ENCODE results near the gene ATP2A2.

DNA sequence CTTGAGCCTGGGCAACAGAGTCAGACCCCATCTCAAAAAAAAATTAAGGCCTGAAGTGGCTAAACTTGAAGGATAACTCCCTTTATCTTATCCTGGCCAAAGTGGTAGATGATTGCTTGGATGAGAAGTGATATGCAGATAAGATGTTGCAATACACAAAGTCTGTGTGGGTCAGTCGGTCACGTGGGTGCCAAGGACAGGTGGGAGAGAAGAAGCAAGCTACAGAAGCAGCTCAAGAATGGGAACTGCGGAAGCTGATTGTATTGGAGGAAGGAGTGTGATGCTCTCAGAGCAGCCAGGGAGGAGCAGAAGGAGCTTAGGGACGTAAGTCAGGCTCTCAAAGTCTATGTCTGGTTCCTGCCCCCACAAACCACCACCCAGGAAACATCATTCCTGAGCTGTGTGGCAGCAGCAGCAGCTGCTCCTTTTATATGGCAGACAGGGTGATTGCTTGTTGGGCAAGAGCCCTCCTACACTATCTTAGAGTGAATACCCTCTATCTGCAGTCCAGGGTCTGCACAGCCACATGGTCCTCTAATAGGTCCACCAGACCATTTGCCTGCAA lies 54.5 kb downstream of the ATP2A2 start:
- TF ChIP-seq, protein P1, sequence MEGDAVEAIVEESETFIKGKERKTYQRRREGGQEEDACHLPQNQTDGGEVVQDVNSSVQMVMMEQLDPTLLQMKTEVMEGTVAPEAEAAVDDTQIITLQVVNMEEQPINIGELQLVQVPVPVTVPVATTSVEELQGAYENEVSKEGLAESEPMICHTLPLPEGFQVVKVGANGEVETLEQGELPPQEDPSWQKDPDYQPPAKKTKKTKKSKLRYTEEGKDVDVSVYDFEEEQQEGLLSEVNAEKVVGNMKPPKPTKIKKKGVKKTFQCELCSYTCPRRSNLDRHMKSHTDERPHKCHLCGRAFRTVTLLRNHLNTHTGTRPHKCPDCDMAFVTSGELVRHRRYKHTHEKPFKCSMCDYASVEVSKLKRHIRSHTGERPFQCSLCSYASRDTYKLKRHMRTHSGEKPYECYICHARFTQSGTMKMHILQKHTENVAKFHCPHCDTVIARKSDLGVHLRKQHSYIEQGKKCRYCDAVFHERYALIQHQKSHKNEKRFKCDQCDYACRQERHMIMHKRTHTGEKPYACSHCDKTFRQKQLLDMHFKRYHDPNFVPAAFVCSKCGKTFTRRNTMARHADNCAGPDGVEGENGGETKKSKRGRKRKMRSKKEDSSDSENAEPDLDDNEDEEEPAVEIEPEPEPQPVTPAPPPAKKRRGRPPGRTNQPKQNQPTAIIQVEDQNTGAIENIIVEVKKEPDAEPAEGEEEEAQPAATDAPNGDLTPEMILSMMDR (conservative IDR thresholded peaks at IDR 0.05 in 1 of 2, IDR thresholded peaks at IDR 0.05 in 1 of 2; ENCODE audit: extremely low read depth in 1 of 2, insufficient read depth in 1 of 2, low read depth in 1 of 2, low read length in 2 of 2), result no peak
- no peak for TF ChIP-seq EZH2 (IDR thresholded peaks at IDR 0.05; ENCODE audit: borderline replicate concordance, low read length)

Measured in mammary epithelial cell (primary cell).